K562 (cell line): ENCODE data around the gene EPB41L4A. TPM values are rescaled to one million over a fixed set of nuclear protein-coding genes. Genes with fewer than 3 reads are reported as not detected.

Source experiments
- ATAC-seq: fragments of 200-7000 bp; cut with Tn5 transposase; 3 replicates; pipeline ENCODE4 v1.9.1; 2020; ENCODE audit warnings: moderate library complexity
- BruUV-seq: library from RNA; stranded (reverse); fragments of 400-500 nt; replicated peaks from 2 replicates; lab custom pipeline; 2021; lab: Mats Ljungman, UMichigan
- CTCF ChIA-PET: fragments of 300-600 bp; formaldehyde crosslinking; extraction: SDS; loops from one replicate; lab custom pipeline; 2021; ENCODE audit warnings: low intra/inter-chr PET ratio; lab: Yijun Ruan, JAX
- POLR2A ChIA-PET: fragments of 300-600, 350-650 bp; sonication (Branson Sonifier 250); formaldehyde crosslinking; extraction: SDS; loops from one replicate; lab custom pipeline; 2021; ENCODE audit warnings: antibody characterized with exemption, inconsistent platforms; lab: Yijun Ruan, JAX
- DNase-seq, 4 experiments: peaks; one replicate each; pipeline versions ENCODE4 v3.0.0 to v3.0.0-alpha.2; 2011 to 2018; ENCODE audit warnings: low spot score in 3 of 4, mixed read lengths in 3 of 4; ENCODE audit errors: extremely low read depth in 1 of 4
- FAIRE-seq: peaks from 2 replicates; lab custom pipeline; 2011; peaks lifted over from hg19 to GRCh38; lab: Jason Lieb, UNC
- H2AFZ ChIP-seq: 2 replicates; pipeline ENCODE4 v1.6.0; 2011; ENCODE audit warnings: low read depth, low read length, control low read depth, inconsistent platforms
- H3K27ac ChIP-seq: fragments of 200-600 bp; 3 replicates; pipeline ENCODE4 v1.8.0; 2011; ENCODE audit warnings: low read depth, mild to moderate bottlenecking, control low read depth, inconsistent platforms, low read length, moderate library complexity, mixed read lengths; ENCODE audit errors: extremely low read depth
- H3K27me3 ChIP-seq, 2 experiments: fragments of 300-600 bp in 1 of 2; 2 replicates in 1 of 2; 3 replicates in 1 of 2; pipeline versions ENCODE4 v1.6.0 to v1.8.0; 2011; ENCODE audit warnings: inconsistent platforms in 2 of 2, low read length in 2 of 2, mild to moderate bottlenecking in 1 of 2, mixed read lengths in 1 of 2, moderate library complexity in 1 of 2; ENCODE audit not compliant: control insufficient read depth in 2 of 2, insufficient read depth in 2 of 2
- H3K36me3 ChIP-seq: fragments of 300-600 bp; 3 replicates; pipeline ENCODE4 v1.8.0; 2011; ENCODE audit warnings: mild to moderate bottlenecking, low read length, inconsistent platforms; ENCODE audit not compliant: control insufficient read depth, insufficient read depth
- H3K4me1 ChIP-seq, 2 experiments: fragments of 200-600 bp in 1 of 2; replicated peaks in 1 of 2; 2 replicates in 1 of 2; 3 replicates in 1 of 2; pipeline versions ENCODE4 v1.5.1 to v1.8.0; 2011; ENCODE audit warnings: inconsistent platforms in 2 of 2, low read length in 2 of 2, mild to moderate bottlenecking in 1 of 2, mixed read lengths in 1 of 2, moderate library complexity in 1 of 2; ENCODE audit not compliant: control insufficient read depth in 2 of 2, insufficient read depth in 2 of 2
- H3K4me2 ChIP-seq: 2 replicates; pipeline ENCODE4 v1.6.1; 2011; ENCODE audit warnings: low read length, control low read depth, inconsistent platforms, mixed read lengths; ENCODE audit not compliant: insufficient read depth
- H3K4me3 ChIP-seq: fragments of 200-600 bp; sonication (generic), shearing (Covaris generic); 2 replicates; pipeline ENCODE4 v1.5.1; 2016; ENCODE audit warnings: control low read depth, inconsistent platforms
- H3K79me2 ChIP-seq: fragments of 200-600 bp; 3 replicates; pipeline ENCODE4 v1.8.0; 2011; ENCODE audit warnings: low read length, inconsistent platforms; ENCODE audit not compliant: control insufficient read depth, insufficient read depth
- H3K9ac ChIP-seq, 2 experiments: 2 replicates each; pipeline versions ENCODE4 v1.6.0 to v1.6.1; 2011; ENCODE audit warnings: low read depth in 2 of 2, low read length in 2 of 2, control low read depth in 1 of 2, inconsistent platforms in 1 of 2, mild to moderate bottlenecking in 1 of 2, mixed read lengths in 1 of 2; ENCODE audit not compliant: insufficient read depth in 1 of 2
- H3K9me1 ChIP-seq: one replicate; pipeline ENCODE4 v1.6.0; 2011; ENCODE audit warnings: inconsistent platforms, mild to moderate bottlenecking, low read length, moderate library complexity; ENCODE audit not compliant: control insufficient read depth, insufficient read depth
- H3K9me3 ChIP-seq: replicated peaks from 2 replicates; pipeline ENCODE4 v1.5.1; 2011; ENCODE audit warnings: low read depth, low read length, inconsistent platforms; ENCODE audit not compliant: control insufficient read depth, insufficient read depth
- H4K20me1 ChIP-seq: replicated peaks from 2 replicates; pipeline ENCODE4 v1.6.1; 2011; ENCODE audit warnings: low read length, inconsistent platforms, mixed read lengths; ENCODE audit not compliant: control insufficient read depth, insufficient read depth
- DIDO1 ChIP-seq: fragments of 450-650 bp; IDR thresholded peaks from 2 replicates; pipeline ENCODE4 v1.6.1; 2016; ENCODE audit warnings: low read depth, missing biosample characterization, missing genetic modification characterization
- FOXP4 ChIP-seq: sonication (generic); formaldehyde crosslinking; IDR thresholded peaks from 2 replicates; pipeline ENCODE4 v1.8.0; 2022; ENCODE audit warnings: mild to moderate bottlenecking, missing genetic modification reagents, borderline replicate concordance
- PHF20 ChIP-seq: fragments of 450-650 bp; IDR thresholded peaks from 2 replicates; pipeline ENCODE4 v1.6.1; 2018; ENCODE audit not compliant: partially characterized antibody
- RNF2 ChIP-seq: sonication (generic); IDR thresholded peaks from 2 replicates; pipeline ENCODE4 v1.6.1; 2016
- TRIM28 ChIP-seq: fragments of 450-650 bp; IDR thresholded peaks from 2 replicates; pipeline ENCODE4 v1.6.1; 2017
- U2AF1 ChIP-seq: fragments of 200-400 bp; formaldehyde crosslinking; optimal IDR thresholded peaks from 2 replicates; pipeline ENCODE3; 2017; ENCODE audit warnings: mild to moderate bottlenecking, low read depth, low read length, moderate library complexity
- ZNF347 ChIP-seq: fragments of 450-650 bp; formaldehyde crosslinking; IDR thresholded peaks from 2 replicates; pipeline ENCODE4 v1.4.0; 2020; ENCODE audit warnings: low read depth, mild to moderate bottlenecking, moderate library complexity
- ZNF507 ChIP-seq: conservative IDR thresholded peaks from 2 replicates; pipeline ENCODE4 v1.6.1; 2017; ENCODE audit warnings: missing genetic modification characterization, missing compliant biosample characterization
- WGBS: fragments of 100-300 bp; shearing (Covaris generic); methylation state at CpG from one replicate; pipeline ENCODE4 v1.1.6; 2016; ENCODE audit warnings: low coverage, mixed read lengths; ENCODE audit not compliant: insufficient coverage; ENCODE audit errors: missing lambda C conversion rate; 5-methylcytosine and 5-hydroxymethylcytosine counted together
- in situ Hi-C: fragments of 300-500 bp; cut with MboI; formaldehyde crosslinking; loops from 4 replicates; pipeline ENCODE4 v1.15.0; 2018; ENCODE audit warnings: inconsistent platforms, mixed read lengths
- intact Hi-C: fragments of 100-400 bp; cut with micrococcal nuclease; formaldehyde crosslinking; loops from 2 replicates; pipeline ENCODE4 v1.14.2; 2022
- polyA plus RNA-seq, 8 experiments: library from polyadenylated mRNA; depleted of rRNA in 4 of 8; stranded (reverse) in 5 of 8; unstranded in 3 of 8; fragments of >200 nt; fragmentation: Nextera tagmentation in 2 of 8; fragmentation: Illumina TruSeq in 1 of 8; extraction: Ambion mirVana in 2 of 8; extraction: Trizol in 1 of 8; gene quantifications; 2 replicates each; pipeline versions ENCODE4 v1.2.1 to v1.2.3, GENCODE V29; 2011 to 2014; ENCODE audit warnings: inconsistent platforms in 1 of 8, missing spikeins in 1 of 8
- total RNA-seq, 7 experiments: library from RNA; depleted of rRNA in 6 of 7; stranded (reverse); fragments of >200 nt in 6 of 7; fragmentation: Illumina TruSeq in 2 of 7; extraction: Trizol in 2 of 7; gene quantifications; 2 replicates each; pipeline versions ENCODE4 v1.2.1 to v1.2.3, GENCODE V29; 2011 to 2021; ENCODE audit warnings: low replicate concordance in 1 of 7

EPB41L4A gene
- total and polyA plus RNA-seq, 9 of the 15 experiments (the other 6 are each of a cell fraction or from before 2014, with no cell fraction given): 0.04 to 0.35 (median 0.12) TPM; not detected in 3

GRCh38 chr5:112316006-112316405, 103.1 kb downstream of the EPB41L4A start:
- FAIRE-seq (no peak), ATAC-seq (no peak), DNase-seq (no peak)
- H4K20me1 ChIP-seq: no peaks in the 10 kb centered on the region
- ChIA-PET POLR2A (interaction anchor here (0.5 to 1.1 kb wide), 3 partner anchors 21 to 260 kb away, joined by 3 to 4 read pairs (median 4); no protein-coding TSS in a partner anchor), CTCF (no interaction called here)
- H3K9me3 ChIP-seq: no peaks in the 10 kb centered on the region
- H3K9ac ChIP-seq: no peak overlapping the region
- no peak overlapping the region for H2AFZ ChIP-seq
- H3K4me3 ChIP-seq: no peak overlapping the region
- WGBS: 0% methylated on average over 2 of the region's 2 CpGs
- no peaks in the 10 kb centered on the region for H3K36me3 ChIP-seq
- H3K27ac ChIP-seq: no peak overlapping the region
- BruUV-seq: no TSS peak
- no peaks in the 10 kb centered on the region for H3K4me1 ChIP-seq
- intact Hi-C loops: no loop called here
- TF ChIP-seq ZNF347 (CRISPR knock-in tag): no peak
- no peak for TF ChIP-seq PHF20
- no peak overlapping the region for H3K4me2 ChIP-seq
- in situ Hi-C loops: no loop called here
- H3K79me2 ChIP-seq: no peaks in the 10 kb centered on the region
- peaks cover 3 to 4% of the 10 kb centered on the region in 2 experiments; a peak in 4 of 5 replicates for H3K27me3 ChIP-seq
- no peaks in the 10 kb centered on the region for H3K9me1 ChIP-seq

GRCh38 chr5:112312295-112313275, 106.5 kb downstream of the EPB41L4A start:
- no peak overlapping the region for H3K27ac ChIP-seq
- BruUV-seq: no TSS peak
- no peak overlapping the region for H3K4me2 ChIP-seq
- ATAC-seq (no peak), DNase-seq (no peak), FAIRE-seq (no peak)
- no peaks in the 10 kb centered on the region for H3K4me1 ChIP-seq
- CTCF ChIA-PET: no interaction called here
- no peak overlapping the region for H3K9ac ChIP-seq
- no peaks in the 10 kb centered on the region for H3K9me3 ChIP-seq
- H3K79me2 ChIP-seq: no peaks in the 10 kb centered on the region
- POLR2A ChIA-PET: no interaction called here
- intact Hi-C loops (no loop called here), in situ Hi-C loops (no loop called here)
- peaks cover 4 to 5% of the 10 kb centered on the region in 2 experiments; a peak in 4 of 5 replicates for H3K27me3 ChIP-seq
- 3% methylated on average over 4 of the region's 4 CpGs for WGBS
- no peak overlapping the region for H3K4me3 ChIP-seq
- no peaks in the 10 kb centered on the region for H4K20me1 ChIP-seq
- no peaks in the 10 kb centered on the region for H3K9me1 ChIP-seq
- no peak overlapping the region for H2AFZ ChIP-seq
- no peaks in the 10 kb centered on the region for H3K36me3 ChIP-seq
- TF ChIP-seq U2AF1 (no peak), ZNF507 (tag) (no peak), DIDO1 (tag) (no peak), FOXP4 (CRISPR knock-in tag) (no peak), RNF2 (no peak), TRIM28 (no peak)
